Keratinocyte (primary cell): ENCODE results near the gene PIP4K2A. TPM values are rescaled to one million over a fixed set of nuclear protein-coding genes. Genes with fewer than 3 reads are reported as not detected.

Source experiments
- DNase-seq: peaks from one replicate; pipeline ENCODE4 v3.0.0-alpha.2; 2011; ENCODE audit warnings: low read depth, missing footprints, low spot score
- FAIRE-seq: peaks from 2 replicates; lab custom pipeline; 2011; peaks lifted over from hg19 to GRCh38; lab: Jason Lieb, UNC
- H2AFZ ChIP-seq: 2 replicates; pipeline ENCODE4 v1.6.0; 2012; ENCODE audit warnings: low read length, control low read depth, inconsistent platforms; ENCODE audit not compliant: control insufficient read depth
- H3K27ac ChIP-seq: 2 replicates; pipeline ENCODE4 v1.5.1; 2011; ENCODE audit warnings: low read length; ENCODE audit not compliant: control insufficient read depth, insufficient read depth
- H3K27me3 ChIP-seq: 3 replicates; pipeline ENCODE4 v1.6.0; 2011; ENCODE audit warnings: low read length; ENCODE audit not compliant: control insufficient read depth, insufficient read depth; ENCODE audit errors: extremely low read depth
- H3K36me3 ChIP-seq, 2 experiments: 2 replicates in 1 of 2; 3 replicates in 1 of 2; pipeline ENCODE4 v1.5.1; 2011; ENCODE audit warnings: low read length in 2 of 2, mild to moderate bottlenecking in 1 of 2; ENCODE audit not compliant: control insufficient read depth in 2 of 2, insufficient read depth in 2 of 2; ENCODE audit errors: extremely low read depth in 1 of 2
- H3K4me1 ChIP-seq: 3 replicates; pipeline ENCODE4 v1.5.1; 2011; ENCODE audit warnings: low read length; ENCODE audit not compliant: control insufficient read depth, insufficient read depth; ENCODE audit errors: extremely low read depth
- H3K4me2 ChIP-seq: 3 replicates; pipeline ENCODE4 v1.6.0; 2011; ENCODE audit warnings: low read depth, low read length; ENCODE audit not compliant: control insufficient read depth, insufficient read depth; ENCODE audit errors: extremely low read depth
- H3K4me3 ChIP-seq, 3 experiments: fragments of 200-600 bp in 1 of 3; sonication (generic) in 1 of 3; 2 replicates in 2 of 3; 3 replicates in 1 of 3; pipeline ENCODE4 v1.5.1; 2011 to 2016; ENCODE audit warnings: low read length in 3 of 3, mild to moderate bottlenecking in 3 of 3, control low read depth in 2 of 3, inconsistent platforms in 1 of 3, low read depth in 1 of 3, mixed read lengths in 1 of 3, mixed run types in 1 of 3, moderate library complexity in 1 of 3; ENCODE audit not compliant: control insufficient read depth in 2 of 3, insufficient read depth in 2 of 3; ENCODE audit errors: extremely low read depth in 1 of 3
- H3K79me2 ChIP-seq: 2 replicates; pipeline ENCODE4 v1.6.0; 2012; ENCODE audit warnings: low read length; ENCODE audit not compliant: control insufficient read depth, insufficient read depth
- H3K9ac ChIP-seq: 3 replicates; pipeline ENCODE4 v1.6.0; 2011; ENCODE audit warnings: low read length; ENCODE audit not compliant: control insufficient read depth, insufficient read depth; ENCODE audit errors: extremely low read depth
- H3K9me1 ChIP-seq: 3 replicates; pipeline ENCODE4 v1.6.0; 2011; ENCODE audit warnings: low read length; ENCODE audit not compliant: control insufficient read depth, insufficient read depth; ENCODE audit errors: extremely low read depth
- H3K9me3 ChIP-seq: 2 replicates; pipeline ENCODE4 v1.5.1; 2012; ENCODE audit warnings: low read depth, low read length; ENCODE audit not compliant: control insufficient read depth
- H4K20me1 ChIP-seq: 3 replicates; pipeline ENCODE4 v1.6.0; 2011; ENCODE audit warnings: low read length; ENCODE audit not compliant: control insufficient read depth, insufficient read depth; ENCODE audit errors: extremely low read depth
- EZH2 ChIP-seq: IDR thresholded peaks from one replicate; pipeline ENCODE4 v1.6.1; 2012; ENCODE audit warnings: inconsistent platforms, mild to moderate bottlenecking, low read length, moderate library complexity
- dilution Hi-C: fragments of 300-500 bp; cut with MboI; formaldehyde crosslinking; loops from one replicate; pipeline ENCODE4 v1.7.0; 2020; ENCODE audit warnings: low sequenced_read_pairs; ENCODE audit not compliant: extremely low pct_ligation_motif_present
- polyA plus RNA-seq, 5 experiments: library from polyadenylated mRNA; depleted of rRNA in 3 of 5; stranded (reverse) in 3 of 5; stranded (forward) in 1 of 5; unstranded in 1 of 5; fragments of >200 nt; gene quantifications; 1 replicate in 1 of 5; 2 replicates in 3 of 5; 3 replicates in 1 of 5; pipeline versions ENCODE4 v1.2.1 to v1.2.3, GENCODE V29; 2011 to 2012; ENCODE audit warnings: missing spikeins in 2 of 5, low read depth in 1 of 5, low replicate concordance in 1 of 5
- TF ChIP-seq, protein P1 (sequence below), 3 experiments: IDR thresholded peaks in 1 of 3; conservative IDR thresholded peaks in 1 of 3; optimal IDR thresholded peaks in 1 of 3; 2 replicates in 2 of 3; 3 replicates in 1 of 3; pipeline versions ENCODE3 to v1.5.1; 2011; ENCODE audit warnings: low read length in 3 of 3, mild to moderate bottlenecking in 3 of 3, moderate library complexity in 2 of 3, control low read depth in 1 of 3, inconsistent platforms in 1 of 3; ENCODE audit not compliant: insufficient read depth in 2 of 3; ENCODE audit errors: extremely low read depth in 1 of 3

The PIP4K2A gene
- polyA plus RNA-seq, 1 donor (not counting 4 experiments of a cell fraction or from before 2014, with no cell fraction given): 15.5 TPM

DNA sequence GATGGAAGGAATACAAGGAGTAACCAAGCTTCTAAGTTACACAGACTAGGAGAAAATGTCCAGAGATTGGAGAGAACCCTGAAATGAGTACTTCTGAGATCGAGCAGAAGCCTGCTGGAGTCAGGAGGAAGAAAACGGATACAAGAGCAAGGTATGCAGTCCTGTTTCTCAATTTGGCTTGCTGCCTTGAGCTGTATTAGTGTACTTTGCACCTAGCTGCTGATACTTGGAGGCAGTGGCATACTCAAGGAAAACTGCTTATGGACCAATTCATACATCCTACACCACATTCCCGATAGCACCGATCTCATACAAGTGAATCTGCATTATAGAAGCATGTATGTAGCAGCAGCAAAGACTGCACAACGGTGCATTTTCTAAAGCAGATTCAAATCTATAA, 14.4 kb downstream of the PIP4K2A start:
- H3K36me3 ChIP-seq: no peaks in the 10 kb centered on the region
- no peak overlapping the region for H3K4me2 ChIP-seq
- no peak overlapping the region for H3K4me3 ChIP-seq
- H3K9me3 ChIP-seq: no peaks in the 10 kb centered on the region
- no peaks in the 10 kb centered on the region for H3K4me1 ChIP-seq
- dilution Hi-C loops: no loop called here
- TF ChIP-seq, protein P1, sequence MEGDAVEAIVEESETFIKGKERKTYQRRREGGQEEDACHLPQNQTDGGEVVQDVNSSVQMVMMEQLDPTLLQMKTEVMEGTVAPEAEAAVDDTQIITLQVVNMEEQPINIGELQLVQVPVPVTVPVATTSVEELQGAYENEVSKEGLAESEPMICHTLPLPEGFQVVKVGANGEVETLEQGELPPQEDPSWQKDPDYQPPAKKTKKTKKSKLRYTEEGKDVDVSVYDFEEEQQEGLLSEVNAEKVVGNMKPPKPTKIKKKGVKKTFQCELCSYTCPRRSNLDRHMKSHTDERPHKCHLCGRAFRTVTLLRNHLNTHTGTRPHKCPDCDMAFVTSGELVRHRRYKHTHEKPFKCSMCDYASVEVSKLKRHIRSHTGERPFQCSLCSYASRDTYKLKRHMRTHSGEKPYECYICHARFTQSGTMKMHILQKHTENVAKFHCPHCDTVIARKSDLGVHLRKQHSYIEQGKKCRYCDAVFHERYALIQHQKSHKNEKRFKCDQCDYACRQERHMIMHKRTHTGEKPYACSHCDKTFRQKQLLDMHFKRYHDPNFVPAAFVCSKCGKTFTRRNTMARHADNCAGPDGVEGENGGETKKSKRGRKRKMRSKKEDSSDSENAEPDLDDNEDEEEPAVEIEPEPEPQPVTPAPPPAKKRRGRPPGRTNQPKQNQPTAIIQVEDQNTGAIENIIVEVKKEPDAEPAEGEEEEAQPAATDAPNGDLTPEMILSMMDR (optimal IDR thresholded peaks at IDR 0.05 in 1 of 3, IDR thresholded peaks at IDR 0.05 in 1 of 3, conservative IDR thresholded peaks at IDR 0.05 in 1 of 3; ENCODE audit: extremely low read depth in 1 of 3, insufficient read depth in 2 of 3, low read length in 3 of 3): no peak
- TF ChIP-seq EZH2: no peak
- no peaks in the 10 kb centered on the region for H3K9me1 ChIP-seq
- H3K27me3 ChIP-seq: no peaks in the 10 kb centered on the region
- H3K27ac ChIP-seq: no peak overlapping the region
- H4K20me1 ChIP-seq: peaks cover 2% of the 10 kb centered on the region
- no peak overlapping the region for H2AFZ ChIP-seq
- FAIRE-seq: peak; percentile 83
- DNase-seq: no peak
- H3K79me2 ChIP-seq: peaks cover 31% of the 10 kb centered on the region
- no peak overlapping the region for H3K9ac ChIP-seq

DNA sequence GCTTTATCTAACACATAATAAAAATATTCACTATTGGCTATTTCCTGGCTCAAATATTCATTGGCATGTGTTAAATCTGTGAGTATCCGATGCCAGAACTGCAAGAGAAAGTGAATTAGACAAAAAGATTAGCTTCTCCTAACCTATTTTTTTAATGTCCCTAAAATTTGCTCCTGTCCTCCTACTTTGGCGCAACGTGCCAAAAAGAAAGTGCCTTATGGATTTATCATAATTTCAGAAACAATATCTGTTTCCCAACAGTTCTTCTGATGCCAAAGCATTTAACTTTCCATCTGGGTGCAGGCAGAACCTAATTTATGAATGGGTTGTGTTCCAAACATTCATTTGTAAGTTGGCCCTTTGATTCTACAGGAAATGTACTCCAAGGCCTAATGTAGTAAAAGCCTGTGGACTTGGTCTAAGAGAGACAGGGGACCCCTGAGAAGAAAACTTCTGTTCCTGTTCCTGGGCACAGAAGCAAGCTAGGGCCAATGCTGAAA, 15.4 kb downstream of the PIP4K2A start:
- Histone ChIP-seq H3K9me1 (no peaks in the 10 kb centered on the region), H3K27ac (no peak overlapping the region), H3K4me3 (no peak overlapping the region), H3K36me3 (no peaks in the 10 kb centered on the region), H3K9me3 (no peaks in the 10 kb centered on the region), H2AFZ (no peak overlapping the region), H3K4me2 (no peak overlapping the region), H3K79me2 (peaks cover 28% of the 10 kb centered on the region), H3K27me3 (no peaks in the 10 kb centered on the region), H3K4me1 (no peaks in the 10 kb centered on the region), H3K9ac (no peak overlapping the region), H4K20me1 (peaks cover 2% of the 10 kb centered on the region)
- FAIRE-seq (no peak), DNase-seq (no peak)
- no peak for TF ChIP-seq EZH2
- TF ChIP-seq, protein P1 (optimal IDR thresholded peaks at IDR 0.05 in 1 of 3, IDR thresholded peaks at IDR 0.05 in 1 of 3, conservative IDR thresholded peaks at IDR 0.05 in 1 of 3; ENCODE audit: extremely low read depth in 1 of 3, insufficient read depth in 2 of 3, low read length in 3 of 3): no peak
- dilution Hi-C loops: no loop called here
